GM21381 (cell line): ENCODE results near the gene GSTA3.
"Not testable (repeated sequence)": the region's sequence is repeated elsewhere in the genome, so short reads cannot be mapped to it uniquely, and the experiment has no call there.

ENCODE experiments used
- ATAC-seq: cut with Tn5 transposase; IDR thresholded peaks from one replicate; pipeline ENCODE4 v1.9.1; 2021; ENCODE audit warnings: mild to moderate bottlenecking, moderate library complexity; ENCODE audit not compliant: unreplicated experiment

GSTA3 gene

GRCh38 chr6:52909531-52909930 is at the start of gene GSTA3:
GSTA3 (minus strand) TSS chr6:52909698; CDS start chr6:52905834, 3,864 bp downstream.
- ATAC-seq, result no peak

GRCh38 chr6:52958546-52959255 is 49.2 kb upstream of the GSTA3 start:
- no peak for ATAC-seq

- no peak for ATAC-seq
Observed at GRCh38 chr6:52955871-52956270, 46.4 kb upstream of the GSTA3 start.

- ATAC-seq, result peak; percentile 52
Observed at GRCh38 chr6:52953911-52954839, 44.7 kb upstream of the GSTA3 start.

GRCh38 chr6:52946306-52946705 is 36.8 kb upstream of the GSTA3 start:
- ATAC-seq, result no peak

GRCh38 chr6:52942821-52943220 is 33.3 kb upstream of the GSTA3 start:
- not testable (repeated sequence) for ATAC-seq

- no peak for ATAC-seq
Observed at GRCh38 chr6:52942221-52942620, 32.7 kb upstream of the GSTA3 start.

- no peak for ATAC-seq
Observed at GRCh38 chr6:52937908-52938307, 28.4 kb upstream of the GSTA3 start.

- ATAC-seq, result no peak
Observed at GRCh38 chr6:52933778-52934177, 24.3 kb upstream of the GSTA3 start.

GRCh38 chr6:52931351-52931750 is 21.9 kb upstream of the GSTA3 start:
- ATAC-seq, result no peak

GRCh38 chr6:52929321-52930164 is 20.0 kb upstream of the GSTA3 start:
- ATAC-seq, result no peak

- ATAC-seq, result no peak
Observed at GRCh38 chr6:52927451-52927850, 18.0 kb upstream of the GSTA3 start.

- ATAC-seq, result no peak
Observed at GRCh38 chr6:52925919-52926792, 16.7 kb upstream of the GSTA3 start.

- no peak for ATAC-seq
Observed at GRCh38 chr6:52925042-52925441, 15.5 kb upstream of the GSTA3 start.

- not testable (repeated sequence) for ATAC-seq
Observed at GRCh38 chr6:52923689-52924088, 14.2 kb upstream of the GSTA3 start.

GRCh38 chr6:52922161-52922560 is 12.7 kb upstream of the GSTA3 start:
- no peak for ATAC-seq

- no peak for ATAC-seq
Observed at GRCh38 chr6:52921743-52922142, 12.2 kb upstream of the GSTA3 start.

GRCh38 chr6:52919511-52919910 is 10.0 kb upstream of the GSTA3 start:
- not testable (repeated sequence) for ATAC-seq

- ATAC-seq, result not testable (repeated sequence)
Observed at GRCh38 chr6:52918771-52919170, 9.3 kb upstream of the GSTA3 start.
